Nephron (organoid): ENCODE data around the gene POC1B.
A peak's percentile ranks its signal among the peaks of the same experiment; 100 is the strongest.

Experiments used
- H3K27ac Mint-ChIP-seq, 3 experiments: 2 replicates each; pipeline ENCODE4 v1.8.0; 2020; ENCODE audit warnings: mixed read lengths in 3 of 3, mild to moderate bottlenecking in 2 of 3, moderate library complexity in 1 of 3
- H3K27me3 Mint-ChIP-seq: 2 replicates; pipeline ENCODE4 v1.8.0; 2021; ENCODE audit warnings: low read depth, mild to moderate bottlenecking, moderate library complexity, mixed read lengths
- H3K36me3 Mint-ChIP-seq: 2 replicates; pipeline ENCODE4 v1.8.0; 2020; ENCODE audit warnings: low read depth, mixed read lengths
- H3K4me1 Mint-ChIP-seq: 2 replicates; pipeline ENCODE4 v1.8.0; 2020; ENCODE audit warnings: mixed read lengths
- H3K4me3 Mint-ChIP-seq, 3 experiments: 2 replicates each; pipeline ENCODE4 v1.8.0; 2020; ENCODE audit warnings: mild to moderate bottlenecking in 3 of 3, mixed read lengths in 3 of 3, moderate library complexity in 2 of 3
- H3K9me3 Mint-ChIP-seq: 2 replicates; pipeline ENCODE4 v1.8.0; 2020; ENCODE audit warnings: mixed read lengths
- CTCF ChIP-seq, 3 experiments: fragments of 200-600 bp; sonication (generic); IDR thresholded peaks; one replicate each; pipeline ENCODE4 v1.5.0; 2021; ENCODE audit warnings: antibody characterized with exemption in 3 of 3; ENCODE audit not compliant: unreplicated experiment in 3 of 3

The POC1B gene

GRCh38 chr12:89542912-89543592 is 17.2 kb upstream of the POC1B start:
- H3K4me3 Mint-ChIP-seq: no peak overlapping the region

GRCh38 chr12:89542236-89542635 is 16.4 kb upstream of the POC1B start:
- H3K27me3 Mint-ChIP-seq: no peaks in the 10 kb centered on the region

More at GRCh38 chr12:89542912-89543592, 17.2 kb upstream of the POC1B start:
- Mint-ChIP-seq H3K36me3 (no peaks in the 10 kb centered on the region), H3K27ac (peak overlapping the region; percentile 1 to 7 (median 1)), H3K4me1 (peaks cover 38% of the 10 kb centered on the region), H3K9me3 (no peaks in the 10 kb centered on the region), H3K27me3 (no peaks in the 10 kb centered on the region)
- peak; percentile 86 to 90 (median 86) for TF ChIP-seq CTCF (IDR thresholded peaks at IDR 0.05; ENCODE audit: unreplicated experiment in 3 of 3)

GRCh38 chr12:89540586-89540985 is 14.7 kb upstream of the POC1B start:
- H3K27me3 Mint-ChIP-seq: no peaks in the 10 kb centered on the region

More at GRCh38 chr12:89542236-89542635, 16.4 kb upstream of the POC1B start:
- H3K4me3 Mint-ChIP-seq: no peak overlapping the region
- TF ChIP-seq CTCF (IDR thresholded peaks at IDR 0.05; ENCODE audit: unreplicated experiment in 3 of 3): no peak
- no peaks in the 10 kb centered on the region for H3K9me3 Mint-ChIP-seq
- peaks cover 38% of the 10 kb centered on the region for H3K4me1 Mint-ChIP-seq
- no peaks in the 10 kb centered on the region for H3K36me3 Mint-ChIP-seq
- H3K27ac Mint-ChIP-seq: no peak overlapping the region

DNA sequence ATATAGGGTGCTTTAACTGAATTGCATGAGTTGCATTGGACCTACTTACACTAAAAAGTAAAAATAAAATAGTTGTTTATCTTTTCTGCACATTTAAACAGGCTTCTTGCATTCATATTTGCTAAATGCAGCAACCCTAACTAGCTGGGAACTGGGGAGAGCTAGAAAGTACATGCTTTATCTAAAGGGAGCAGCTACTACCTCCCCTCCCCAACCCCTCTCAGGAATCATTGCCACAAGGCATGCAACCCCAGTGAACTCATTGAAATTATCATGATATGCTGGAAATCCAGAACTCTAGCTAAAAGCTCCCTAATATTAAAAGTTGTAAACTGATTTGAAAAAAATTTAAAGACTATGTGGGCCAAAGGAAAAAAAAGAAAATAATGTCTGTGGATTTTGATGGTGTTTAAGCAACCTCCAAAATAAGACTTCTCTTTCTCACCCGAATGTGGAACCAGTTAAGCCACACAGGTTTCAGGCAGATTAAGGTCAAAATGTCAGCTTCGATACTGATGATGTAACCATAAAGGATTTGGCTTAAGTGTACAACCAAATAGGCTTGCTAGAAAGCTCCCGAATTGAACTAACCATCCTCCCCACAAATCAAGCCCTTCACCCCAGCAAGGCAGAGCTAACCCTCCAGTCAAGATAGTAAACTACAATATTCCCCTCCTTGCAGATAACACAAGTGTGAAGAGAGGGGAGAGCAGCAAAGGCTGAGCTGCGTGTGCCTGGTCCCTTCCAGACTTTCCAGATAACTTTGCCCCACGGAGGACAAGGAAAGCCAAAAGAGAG is 13.8 kb upstream of the POC1B start:
- no peaks in the 10 kb centered on the region for H3K9me3 Mint-ChIP-seq
- H3K36me3 Mint-ChIP-seq: no peaks in the 10 kb centered on the region
- TF ChIP-seq CTCF (IDR thresholded peaks at IDR 0.05; ENCODE audit: unreplicated experiment in 3 of 3): no peak
- no peaks in the 10 kb centered on the region for H3K27me3 Mint-ChIP-seq
- no peak overlapping the region for H3K4me3 Mint-ChIP-seq
- peaks cover 27% of the 10 kb centered on the region for H3K4me1 Mint-ChIP-seq
- H3K27ac Mint-ChIP-seq: no peak overlapping the region

More at GRCh38 chr12:89540586-89540985, 14.7 kb upstream of the POC1B start:
- Mint-ChIP-seq H3K4me3 (no peak overlapping the region), H3K9me3 (no peaks in the 10 kb centered on the region), H3K27ac (no peak overlapping the region), H3K36me3 (no peaks in the 10 kb centered on the region), H3K4me1 (peaks cover 36% of the 10 kb centered on the region)
- no peak for TF ChIP-seq CTCF (IDR thresholded peaks at IDR 0.05; ENCODE audit: unreplicated experiment in 3 of 3)

- no peaks in the 10 kb centered on the region for H3K9me3 Mint-ChIP-seq
Observed at GRCh38 chr12:89538897-89539296, 13.1 kb upstream of the POC1B start.

More at GRCh38 chr12:89538897-89539296, 13.1 kb upstream of the POC1B start:
- no peaks in the 10 kb centered on the region for H3K27me3 Mint-ChIP-seq
- H3K4me3 Mint-ChIP-seq: no peak overlapping the region
- no peaks in the 10 kb centered on the region for H3K36me3 Mint-ChIP-seq
- H3K4me1 Mint-ChIP-seq: peaks cover 20% of the 10 kb centered on the region
- no peak for TF ChIP-seq CTCF (IDR thresholded peaks at IDR 0.05; ENCODE audit: unreplicated experiment in 3 of 3)
- no peak overlapping the region for H3K27ac Mint-ChIP-seq
